Gastrocnemius medialis (tissue), 4 donors: ENCODE measurements around the gene SLC1A4. TPM values are rescaled to one million over a fixed set of nuclear protein-coding genes. Genes with fewer than 3 reads are reported as not detected.
A peak's percentile ranks its signal among the peaks of the same experiment; 100 is the strongest.

ENCODE experiments used
- ATAC-seq, 2 donors: fragments of 150-250 bp; one replicate each; pipeline ENCODE4 v1.9.1; 2016
- DNase-seq, 2 donors: peaks; one replicate each; pipeline ENCODE4 v3.0.0-alpha.2; 2019
- H3K27ac ChIP-seq, 4 donors: fragments of 200-600 bp; sonication (generic); 1 replicate in 1 of 4; 2 replicates in 3 of 4; pipeline ENCODE4 v1.5.1; 2016 to 2018; ENCODE audit warnings: mild to moderate bottlenecking in 2 of 4, moderate library complexity in 1 of 4
- H3K27me3 ChIP-seq, 3 donors: fragments of 200-600 bp; sonication (generic) in 2 of 3; 1 replicate in 1 of 3; 2 replicates in 2 of 3; pipeline versions ENCODE4 v1.5.1 to v1.6.0; 2016 to 2019; ENCODE audit warnings: mild to moderate bottlenecking in 1 of 3, moderate library complexity in 1 of 3
- H3K36me3 ChIP-seq, 2 donors: fragments of 200-600 bp; sonication (generic) in 1 of 2; one replicate each; pipeline ENCODE4 v1.5.1; 2017 to 2018
- H3K4me1 ChIP-seq, 2 donors: fragments of 200-600 bp; sonication (generic) in 1 of 2; one replicate each; pipeline ENCODE4 v1.5.1; 2016 to 2017; ENCODE audit warnings: mild to moderate bottlenecking in 2 of 2
- H3K4me3 ChIP-seq, 4 donors: fragments of 200-600 bp; sonication (generic) in 3 of 4; 1 replicate in 1 of 4; 2 replicates in 3 of 4; pipeline ENCODE4 v1.5.1; 2016 to 2019; ENCODE audit warnings: mild to moderate bottlenecking in 2 of 4
- H3K9me3 ChIP-seq, 3 donors: fragments of 200-600 bp; sonication (generic) in 2 of 3; 1 replicate in 1 of 3; 2 replicates in 2 of 3; pipeline ENCODE4 v1.5.1; 2016 to 2019
- POLR2A ChIP-seq, 2 donors: fragments of 450-650 bp; IDR thresholded peaks; one replicate each; pipeline ENCODE4 v1.6.1; 2017; ENCODE audit warnings: antibody characterized with exemption in 2 of 2, mild to moderate bottlenecking in 2 of 2, moderate library complexity in 2 of 2
- in situ Hi-C, 4 donors: fragments of 200-750 bp; cut with MboI; loops; one replicate each; pipeline versions ENCODE4 v1.15.0 to v1.8.0; 2017; ENCODE audit warnings: low sequenced_read_pairs in 4 of 4
- intact Hi-C: fragments of 100-400 bp; cut with DNase I; formaldehyde crosslinking; loops from one replicate; pipeline ENCODE4 v1.15.1; 2023; ENCODE audit warnings: low total_unique reads
- total RNA-seq, 4 donors: library from RNA; depleted of rRNA; stranded (reverse); fragments of >200 nt; gene quantifications; one replicate each; pipeline versions ENCODE4 v1.1.0 to v1.2.3, GENCODE V29; 2016
- TF ChIP-seq, protein P1 (sequence below), 5 experiments: fragments of 450-650 bp in 3 of 5; fragments of 200-600 bp in 2 of 5; sonication (generic) in 2 of 5; IDR thresholded peaks in 4 of 5; conservative IDR thresholded peaks in 1 of 5; 1 replicate in 4 of 5; 2 replicates in 1 of 5; pipeline ENCODE4 v1.5.1; 2016 to 2019; ENCODE audit warnings: antibody characterized with exemption in 5 of 5, mild to moderate bottlenecking in 3 of 5, moderate library complexity in 3 of 5

The SLC1A4 gene
- total RNA-seq, 4 donors from 2014 or later, result 5.4 to 54.1 (median 14.1) TPM

DNA sequence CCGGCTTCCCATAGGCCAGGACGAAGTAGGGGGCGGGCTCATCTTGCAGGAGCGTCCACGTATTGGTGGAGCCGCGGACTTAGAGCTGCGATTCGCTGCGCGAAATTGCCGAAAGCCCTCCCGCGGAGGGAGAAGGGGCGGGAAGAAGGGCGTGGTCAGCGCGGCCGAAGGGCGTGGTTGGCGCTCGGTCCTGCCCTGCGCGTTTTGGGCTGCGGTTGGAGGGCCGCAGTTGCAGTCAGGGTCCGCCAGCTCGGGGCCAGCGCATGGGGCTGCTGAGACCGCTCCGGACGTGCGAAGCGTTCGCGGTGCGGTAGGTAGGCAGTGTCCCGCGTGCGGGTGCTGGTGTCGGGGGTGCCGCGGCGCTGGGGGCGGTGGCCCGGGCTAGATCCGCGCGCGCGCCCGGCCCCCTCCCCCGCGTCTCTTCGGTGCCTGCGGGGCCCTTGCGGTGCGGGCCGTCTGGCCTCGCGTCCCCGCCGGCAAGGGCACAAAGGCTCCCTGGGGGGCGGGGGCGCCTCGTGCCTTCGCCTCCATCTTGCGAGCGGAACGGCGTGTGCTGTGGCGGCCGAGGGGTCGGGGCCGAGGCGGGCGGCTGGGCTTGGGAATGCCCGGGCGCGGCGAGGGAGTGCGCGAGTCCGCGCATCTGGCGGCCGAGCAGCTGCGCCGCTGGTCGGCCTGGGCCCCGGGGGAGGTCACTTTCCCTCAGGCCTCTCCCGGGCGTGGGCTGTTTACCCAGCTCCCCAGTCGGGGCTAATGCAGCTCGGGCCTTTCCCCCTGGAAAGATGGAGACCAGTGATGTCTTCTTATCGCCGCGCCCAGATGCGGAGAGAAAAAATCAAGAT is 67.2 kb downstream of the SLC1A4 start, which contains the start of gene CEP68:
Gene CEP68 (plus strand): TSS at position 202 of the 839 bp plus-strand sequence. CDS start 13,029 bp downstream, outside the sequence.
- H3K27ac ChIP-seq, result peak within 1 kb of the TSS; percentile 90 to 96 (median 92)
- peak within 1 kb of the TSS; percentile 70 to 90 (median 86) for H3K4me3 ChIP-seq
- TF ChIP-seq, protein P1, sequence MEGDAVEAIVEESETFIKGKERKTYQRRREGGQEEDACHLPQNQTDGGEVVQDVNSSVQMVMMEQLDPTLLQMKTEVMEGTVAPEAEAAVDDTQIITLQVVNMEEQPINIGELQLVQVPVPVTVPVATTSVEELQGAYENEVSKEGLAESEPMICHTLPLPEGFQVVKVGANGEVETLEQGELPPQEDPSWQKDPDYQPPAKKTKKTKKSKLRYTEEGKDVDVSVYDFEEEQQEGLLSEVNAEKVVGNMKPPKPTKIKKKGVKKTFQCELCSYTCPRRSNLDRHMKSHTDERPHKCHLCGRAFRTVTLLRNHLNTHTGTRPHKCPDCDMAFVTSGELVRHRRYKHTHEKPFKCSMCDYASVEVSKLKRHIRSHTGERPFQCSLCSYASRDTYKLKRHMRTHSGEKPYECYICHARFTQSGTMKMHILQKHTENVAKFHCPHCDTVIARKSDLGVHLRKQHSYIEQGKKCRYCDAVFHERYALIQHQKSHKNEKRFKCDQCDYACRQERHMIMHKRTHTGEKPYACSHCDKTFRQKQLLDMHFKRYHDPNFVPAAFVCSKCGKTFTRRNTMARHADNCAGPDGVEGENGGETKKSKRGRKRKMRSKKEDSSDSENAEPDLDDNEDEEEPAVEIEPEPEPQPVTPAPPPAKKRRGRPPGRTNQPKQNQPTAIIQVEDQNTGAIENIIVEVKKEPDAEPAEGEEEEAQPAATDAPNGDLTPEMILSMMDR (IDR thresholded peaks at IDR 0.05 in 4 of 5, conservative IDR thresholded peaks at IDR 0.05 in 1 of 5), result peak in 3 of 5 experiments; percentile 9 to 26 (median 19)
- peak; percentile 96 to 99 for TF ChIP-seq POLR2A (IDR thresholded peaks at IDR 0.05)
- peaks cover 48 to 50% of the 10 kb centered on the region in 2 donors for H3K4me1 ChIP-seq
- intact Hi-C loops, result loop anchor here (1.0 to 10.0 kb wide), 4 partner anchors 69 to 1212 kb away; partner anchors contain the start of genes RAB1A, SLC1A4 and UGP2
- no peaks in the 10 kb centered on the region for H3K36me3 ChIP-seq
- ATAC-seq (peak; percentile 93), DNase-seq (peak; percentile 98)
- no peaks in the 10 kb centered on the region for H3K27me3 ChIP-seq
- in situ Hi-C loops, result loop anchor here in 1 of 4 donors (25.0 kb wide), 1 partner anchor 381 kb away; the partner anchor contains the start of gene SPRED2
- H3K9me3 ChIP-seq, result no peaks in the 10 kb centered on the region

DNA sequence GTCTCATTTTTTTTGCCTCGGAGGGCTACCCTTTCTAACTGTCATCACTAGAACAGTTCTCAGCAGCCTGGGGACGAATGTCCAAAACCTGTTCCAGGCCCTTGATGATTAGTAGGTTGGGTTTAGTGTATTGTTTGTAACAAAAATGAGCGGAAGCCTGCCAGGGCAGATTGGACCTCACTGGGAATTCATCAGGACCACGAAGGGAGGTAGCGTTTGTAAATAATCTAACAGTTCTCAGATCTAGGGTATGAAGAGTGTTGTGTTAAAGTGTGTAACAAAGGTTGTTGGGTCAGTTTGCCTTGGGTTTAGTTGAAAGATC is 67.8 kb downstream of the SLC1A4 start:
- H3K27ac ChIP-seq, result peak overlapping the region; percentile 90 to 96 (median 92)
- intact Hi-C loops (loop anchor here (5.0 to 10.0 kb wide), 3 partner anchors 70 to 1212 kb away; partner anchors contain the start of genes SLC1A4 and UGP2), in situ Hi-C loops (loop anchor here in 1 of 4 donors (25.0 kb wide), 1 partner anchor 380 kb away; the partner anchor contains the start of gene SPRED2)
- peak overlapping the region; percentile 66 to 87 (median 77) for H3K4me3 ChIP-seq
- H3K4me1 ChIP-seq, result peaks cover 54 to 55% of the 10 kb centered on the region in 2 donors
- H3K9me3 ChIP-seq, result no peaks in the 10 kb centered on the region
- no peak for TF ChIP-seq POLR2A (IDR thresholded peaks at IDR 0.05)
- TF ChIP-seq, protein P1 (IDR thresholded peaks at IDR 0.05 in 4 of 5, conservative IDR thresholded peaks at IDR 0.05 in 1 of 5), result no peak
- H3K27me3 ChIP-seq, result no peaks in the 10 kb centered on the region
- ATAC-seq, result no peak
- DNase-seq, result no peak
- no peaks in the 10 kb centered on the region for H3K36me3 ChIP-seq

DNA sequence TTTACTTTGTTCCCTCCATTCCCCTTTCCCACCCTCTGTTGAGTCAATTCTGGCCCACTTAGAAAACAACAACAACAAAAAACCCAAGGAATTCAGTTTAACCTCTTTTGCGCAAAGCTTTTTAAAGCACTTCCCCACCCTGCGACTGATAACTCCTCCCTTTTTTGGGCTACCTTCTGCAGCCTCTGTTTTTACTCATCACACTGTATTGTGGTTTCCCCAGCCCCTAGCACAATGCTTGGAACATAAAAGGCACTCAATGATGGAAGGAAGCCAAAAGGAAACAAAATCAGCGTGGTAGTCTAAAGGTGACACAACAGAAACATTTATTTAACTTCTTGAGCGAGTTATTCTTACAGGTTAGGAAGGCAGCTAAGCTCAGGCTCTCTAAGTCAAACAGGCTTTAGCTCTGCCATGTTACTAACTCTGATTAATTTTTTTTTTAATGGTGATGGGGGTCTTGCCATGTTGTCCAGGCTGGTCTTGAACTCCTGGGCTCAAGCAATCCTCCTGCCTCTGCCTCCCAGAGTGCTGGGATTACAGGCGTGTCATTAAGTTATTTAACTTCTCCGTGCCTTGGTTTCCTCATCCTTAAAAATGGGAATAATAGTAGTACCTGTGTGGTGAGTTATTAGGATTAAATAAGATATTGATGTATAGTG is 68.3 kb downstream of the SLC1A4 start:
- no peaks in the 10 kb centered on the region for H3K27me3 ChIP-seq
- peak overlapping the region; percentile 66 to 87 (median 77) for H3K4me3 ChIP-seq
- in situ Hi-C loops (loop anchor here in 1 of 4 donors (25.0 kb wide), 1 partner anchor 380 kb away; the partner anchor contains the start of gene SPRED2), intact Hi-C loops (loop anchor here (5.0 to 10.0 kb wide), 3 partner anchors 70 to 1213 kb away; partner anchors contain the start of genes SLC1A4 and UGP2)
- ATAC-seq, result peak; percentile 4 to 6
- H3K27ac ChIP-seq, result peak overlapping the region; percentile 90 to 96 (median 92)
- H3K36me3 ChIP-seq, result no peaks in the 10 kb centered on the region
- TF ChIP-seq, protein P1 (IDR thresholded peaks at IDR 0.05 in 4 of 5, conservative IDR thresholded peaks at IDR 0.05 in 1 of 5), result no peak
- no peak for TF ChIP-seq POLR2A (IDR thresholded peaks at IDR 0.05)
- H3K4me1 ChIP-seq, result peaks cover 59 to 60% of the 10 kb centered on the region in 2 donors
- no peaks in the 10 kb centered on the region for H3K9me3 ChIP-seq
- DNase-seq, result no peak

DNA sequence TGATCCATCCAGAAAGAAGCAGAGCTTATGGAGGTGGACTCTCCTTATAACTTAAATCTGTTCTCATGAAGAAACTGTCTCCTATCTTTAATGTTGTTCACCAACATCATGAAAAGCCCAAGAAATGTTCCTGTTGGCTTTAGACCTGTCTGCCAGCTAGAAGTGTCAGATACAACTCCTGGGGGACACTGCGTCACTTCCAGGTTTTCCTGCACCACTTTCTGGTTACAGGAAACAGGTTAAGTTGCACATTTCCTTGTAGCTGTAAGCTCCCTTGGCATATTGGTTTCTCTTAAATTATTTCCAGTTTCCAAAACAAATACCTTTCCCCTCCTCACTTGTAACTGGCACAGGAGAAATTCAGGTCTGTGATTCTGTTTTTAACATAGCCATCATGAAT is 69.9 kb downstream of the SLC1A4 start:
- intact Hi-C loops (loop anchor here (5.0 to 10.0 kb wide), 3 partner anchors 72 to 1214 kb away; partner anchors contain the start of genes SLC1A4 and UGP2), in situ Hi-C loops (loop anchor here in 1 of 4 donors (25.0 kb wide), 1 partner anchor 378 kb away; the partner anchor contains the start of gene SPRED2)
- H3K4me3 ChIP-seq, result peak overlapping the region in 1 of 4 donors; percentile 1
- H3K27me3 ChIP-seq, result no peaks in the 10 kb centered on the region
- H3K27ac ChIP-seq, result peak overlapping the region; percentile 90 to 96 (median 92)
- no peak for ATAC-seq
- DNase-seq, result no peak
- no peaks in the 10 kb centered on the region for H3K36me3 ChIP-seq
- H3K4me1 ChIP-seq, result peaks cover 74 to 76% of the 10 kb centered on the region in 2 donors
- no peaks in the 10 kb centered on the region for H3K9me3 ChIP-seq
- peak in 1 of 2 donors; percentile 26 for TF ChIP-seq POLR2A (IDR thresholded peaks at IDR 0.05)
- TF ChIP-seq, protein P1 (IDR thresholded peaks at IDR 0.05 in 4 of 5, conservative IDR thresholded peaks at IDR 0.05 in 1 of 5), result no peak
